PFSK-1 (cell line): ENCODE data around the gene CIPC.

Experiments used
- FOXP2 ChIP-seq: optimal IDR thresholded peaks from 2 replicates; pipeline ENCODE3; 2011; ENCODE audit warnings: borderline replicate concordance, control low read depth, inconsistent platforms; ENCODE audit not compliant: insufficient read depth; ENCODE audit errors: extremely low read length, extremely low read depth
- POLR2AphosphoS5 ChIP-seq: IDR thresholded peaks from 2 replicates; pipeline ENCODE4 v1.6.1; 2012; ENCODE audit warnings: low read depth, mild to moderate bottlenecking, control low read depth, low read length, moderate library complexity
- SIN3A ChIP-seq: IDR thresholded peaks from 2 replicates; pipeline ENCODE4 v1.6.1; 2012; ENCODE audit warnings: mild to moderate bottlenecking, low read length, moderate library complexity, borderline replicate concordance; ENCODE audit not compliant: insufficient read depth
- TAF1 ChIP-seq: IDR thresholded peaks from 2 replicates; pipeline ENCODE4 v1.6.1; 2012; ENCODE audit warnings: low read length, control low read depth, borderline replicate concordance; ENCODE audit not compliant: insufficient read depth
- TF ChIP-seq, protein P1 (sequence below), 2 experiments: IDR thresholded peaks; 2 replicates each; pipeline versions ENCODE4 v1.6.1 to v1.8.0; 2011 to 2012; ENCODE audit warnings: low read depth in 2 of 2, low read length in 2 of 2, control low read depth in 1 of 2, inconsistent platforms in 1 of 2, mild to moderate bottlenecking in 1 of 2, moderate library complexity in 1 of 2; ENCODE audit not compliant: insufficient read depth in 1 of 2

DNA sequence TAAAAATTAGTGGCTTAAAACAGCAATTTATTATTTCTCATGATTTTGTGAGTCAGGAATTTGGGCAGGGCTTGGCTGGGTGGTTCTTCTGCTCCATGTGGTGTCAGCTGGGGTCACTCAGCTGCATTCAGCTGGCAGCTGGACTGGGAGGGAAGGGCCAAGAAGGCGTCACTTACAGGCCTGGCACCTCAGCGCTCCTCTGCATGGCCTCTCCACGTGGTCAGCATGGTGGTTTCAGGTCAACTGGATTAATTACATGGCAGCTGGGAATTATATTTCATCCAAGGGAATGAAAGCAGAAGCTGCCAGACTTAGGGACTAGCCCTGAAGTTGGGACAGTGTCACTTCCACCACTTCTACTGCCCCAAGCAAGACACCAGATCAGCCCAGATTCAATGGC lies 42.1 kb upstream of the CIPC start:
- TF ChIP-seq POLR2AphosphoS5: no peak
- TF ChIP-seq TAF1: no peak
- no peak for TF ChIP-seq SIN3A
- no peak for TF ChIP-seq FOXP2
- TF ChIP-seq, protein P1, sequence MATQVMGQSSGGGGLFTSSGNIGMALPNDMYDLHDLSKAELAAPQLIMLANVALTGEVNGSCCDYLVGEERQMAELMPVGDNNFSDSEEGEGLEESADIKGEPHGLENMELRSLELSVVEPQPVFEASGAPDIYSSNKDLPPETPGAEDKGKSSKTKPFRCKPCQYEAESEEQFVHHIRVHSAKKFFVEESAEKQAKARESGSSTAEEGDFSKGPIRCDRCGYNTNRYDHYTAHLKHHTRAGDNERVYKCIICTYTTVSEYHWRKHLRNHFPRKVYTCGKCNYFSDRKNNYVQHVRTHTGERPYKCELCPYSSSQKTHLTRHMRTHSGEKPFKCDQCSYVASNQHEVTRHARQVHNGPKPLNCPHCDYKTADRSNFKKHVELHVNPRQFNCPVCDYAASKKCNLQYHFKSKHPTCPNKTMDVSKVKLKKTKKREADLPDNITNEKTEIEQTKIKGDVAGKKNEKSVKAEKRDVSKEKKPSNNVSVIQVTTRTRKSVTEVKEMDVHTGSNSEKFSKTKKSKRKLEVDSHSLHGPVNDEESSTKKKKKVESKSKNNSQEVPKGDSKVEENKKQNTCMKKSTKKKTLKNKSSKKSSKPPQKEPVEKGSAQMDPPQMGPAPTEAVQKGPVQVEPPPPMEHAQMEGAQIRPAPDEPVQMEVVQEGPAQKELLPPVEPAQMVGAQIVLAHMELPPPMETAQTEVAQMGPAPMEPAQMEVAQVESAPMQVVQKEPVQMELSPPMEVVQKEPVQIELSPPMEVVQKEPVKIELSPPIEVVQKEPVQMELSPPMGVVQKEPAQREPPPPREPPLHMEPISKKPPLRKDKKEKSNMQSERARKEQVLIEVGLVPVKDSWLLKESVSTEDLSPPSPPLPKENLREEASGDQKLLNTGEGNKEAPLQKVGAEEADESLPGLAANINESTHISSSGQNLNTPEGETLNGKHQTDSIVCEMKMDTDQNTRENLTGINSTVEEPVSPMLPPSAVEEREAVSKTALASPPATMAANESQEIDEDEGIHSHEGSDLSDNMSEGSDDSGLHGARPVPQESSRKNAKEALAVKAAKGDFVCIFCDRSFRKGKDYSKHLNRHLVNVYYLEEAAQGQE (IDR thresholded peaks at IDR 0.05; ENCODE audit: insufficient read depth in 1 of 2, low read depth in 2 of 2, low read length in 2 of 2): no peak
